GM23248 (cell line): ENCODE results near the gene SPPL2C. TPM values are rescaled to one million over a fixed set of nuclear protein-coding genes. Genes with fewer than 3 reads are reported as not detected.

Experiments used
- DNase-seq: peaks from one replicate; pipeline ENCODE4 v3.0.0-alpha.2; 2015
- H2AFZ ChIP-seq: fragments of 200-600 bp; sonication (generic); 2 replicates; pipeline ENCODE4 v1.6.1; 2016; ENCODE audit warnings: antibody characterized with exemption
- H3F3A ChIP-seq: fragments of 200-600 bp; sonication (generic); 2 replicates; pipeline ENCODE4 v1.6.1; 2016; ENCODE audit warnings: mild to moderate bottlenecking, antibody characterized with exemption, mixed run types; ENCODE audit not compliant: insufficient read depth
- H3K27ac ChIP-seq: fragments of 200-600 bp; sonication (generic); 2 replicates; pipeline ENCODE4 v1.5.1; 2016; ENCODE audit warnings: mild to moderate bottlenecking
- H3K27me3 ChIP-seq: fragments of 200-600 bp; sonication (generic); replicated peaks from 2 replicates; pipeline ENCODE4 v1.6.1; 2016; ENCODE audit warnings: mild to moderate bottlenecking; ENCODE audit not compliant: insufficient read depth
- H3K36me3 ChIP-seq: fragments of 200-600 bp; sonication (generic); 2 replicates; pipeline ENCODE4 v1.6.1; 2016; ENCODE audit warnings: low read depth, mild to moderate bottlenecking
- H3K4me1 ChIP-seq: fragments of 200-600 bp; sonication (generic); 2 replicates; pipeline ENCODE4 v1.6.1; 2016; ENCODE audit warnings: mild to moderate bottlenecking; ENCODE audit not compliant: insufficient read depth
- H3K4me2 ChIP-seq: fragments of 200-600 bp; sonication (generic); one replicate; pipeline ENCODE4 v1.6.1; 2016; ENCODE audit warnings: mild to moderate bottlenecking; ENCODE audit not compliant: unreplicated experiment
- H3K4me3 ChIP-seq: fragments of 200-600 bp; sonication (generic); 2 replicates; pipeline ENCODE4 v1.5.1; 2016; ENCODE audit warnings: mild to moderate bottlenecking
- H3K79me2 ChIP-seq: fragments of 200-600 bp; sonication (generic); 2 replicates; pipeline ENCODE4 v1.6.1; 2016; ENCODE audit warnings: mild to moderate bottlenecking; ENCODE audit not compliant: insufficient read depth
- H3K9ac ChIP-seq: fragments of 200-600 bp; sonication (generic); 2 replicates; pipeline ENCODE4 v1.6.1; 2016; ENCODE audit warnings: mild to moderate bottlenecking
- H3K9me2 ChIP-seq: fragments of 200-600 bp; sonication (generic); 2 replicates; pipeline ENCODE4 v1.6.1; 2016; ENCODE audit warnings: mixed run types, mild to moderate bottlenecking, moderate library complexity; ENCODE audit not compliant: insufficient read depth
- H3K9me3 ChIP-seq: fragments of 200-600 bp; sonication (generic); one replicate; pipeline ENCODE4 v1.6.1; 2017; ENCODE audit warnings: low read depth
- H4K20me1 ChIP-seq: fragments of 200-600 bp; sonication (generic); 2 replicates; pipeline ENCODE4 v1.6.0; 2016; ENCODE audit not compliant: insufficient read depth
- EZH2 ChIP-seq: fragments of 200-600 bp; sonication (generic); IDR thresholded peaks from 2 replicates; pipeline ENCODE4 v1.6.1; 2018; ENCODE audit warnings: antibody characterized with exemption, mild to moderate bottlenecking; ENCODE audit not compliant: insufficient read depth, poor library complexity, severe bottlenecking
- EZH2phosphoT487 ChIP-seq: fragments of 200-600 bp; sonication (generic); IDR thresholded peaks from 2 replicates; pipeline ENCODE4 v1.6.1; 2018; ENCODE audit warnings: antibody characterized with exemption, moderate library complexity, mild to moderate bottlenecking, low read depth; ENCODE audit not compliant: insufficient read depth
- WGBS, 2 experiments: methylation state at CpG; one replicate each; pipeline ENCODE4 v1.1.6; 2015 to 2017; ENCODE audit warnings: low lambda C conversion rate in 2 of 2, low coverage in 1 of 2; ENCODE audit errors: missing lambda C conversion rate in 2 of 2; 5-methylcytosine and 5-hydroxymethylcytosine counted together
- in situ Hi-C: fragments of 300-500 bp; cut with MboI; formaldehyde crosslinking; loops from 2 replicates; pipeline ENCODE4 v1.15.0; 2020
- polyA plus RNA-seq: library from polyadenylated mRNA; unstranded; fragments of >200 nt; fragmentation: Nextera tagmentation; extraction: Ambion mirVana; gene quantifications from 2 replicates; pipeline ENCODE4 v1.2.1, GENCODE V29; 2016
- total RNA-seq: library from RNA; depleted of rRNA; stranded (reverse); fragments of >200 nt; shearing (Covaris generic); gene quantifications from 2 replicates; pipeline ENCODE4 v1.2.3, GENCODE V29; 2014

Gene SPPL2C
- total and polyA plus RNA-seq, 2 experiments from 2014 or later: not detected

- 55 to 63% methylated on average over 6 of the region's 6 CpGs for WGBS, 2 experiments
- no peaks in the 10 kb centered on the region for H4K20me1 ChIP-seq
Measured at GRCh38 chr17:45820052-45820780, 24.5 kb upstream of the SPPL2C start.

GRCh38 chr17:45821147-45821546 lies 23.5 kb upstream of the SPPL2C start:
- no peak overlapping the region for H3K27ac ChIP-seq
- no peak overlapping the region for H3K4me3 ChIP-seq
- no peak overlapping the region for H3K9ac ChIP-seq
- H3K36me3 ChIP-seq: no peaks in the 10 kb centered on the region
- in situ Hi-C loops: no loop called here
- no peak overlapping the region for H3K4me2 ChIP-seq
- DNase-seq: no peak
- H4K20me1 ChIP-seq: no peaks in the 10 kb centered on the region
- H3K9me2 ChIP-seq: no peaks in the 10 kb centered on the region
- no peaks in the 10 kb centered on the region for H3F3A ChIP-seq
- no peaks in the 10 kb centered on the region for H3K79me2 ChIP-seq
- TF ChIP-seq EZH2phosphoT487: no peak
- no peak for TF ChIP-seq EZH2
- H3K4me1 ChIP-seq: no peaks in the 10 kb centered on the region
- no peaks in the 10 kb centered on the region for H3K27me3 ChIP-seq
- WGBS, 2 experiments: 81 to 87% methylated on average over 9 of the region's 9 CpGs
- no peak overlapping the region for H2AFZ ChIP-seq
- no peaks in the 10 kb centered on the region for H3K9me3 ChIP-seq

More at GRCh38 chr17:45820052-45820780, 24.5 kb upstream of the SPPL2C start:
- Histone ChIP-seq H3K4me1 (no peaks in the 10 kb centered on the region), H3K27me3 (no peaks in the 10 kb centered on the region), H3K9me2 (no peaks in the 10 kb centered on the region), H3K9me3 (no peaks in the 10 kb centered on the region), H3K36me3 (no peaks in the 10 kb centered on the region), H3F3A (no peaks in the 10 kb centered on the region), H3K79me2 (no peaks in the 10 kb centered on the region), H2AFZ (no peak overlapping the region), H3K4me2 (no peak overlapping the region), H3K27ac (no peak overlapping the region), H3K4me3 (no peak overlapping the region), H3K9ac (no peak overlapping the region)
- in situ Hi-C loops: no loop called here
- TF ChIP-seq EZH2phosphoT487 (no peak), EZH2 (no peak)
- no peak for DNase-seq

- Histone ChIP-seq H3K4me2 (no peak overlapping the region), H3K9me3 (no peaks in the 10 kb centered on the region), H3K27me3 (no peaks in the 10 kb centered on the region), H3K27ac (no peak overlapping the region), H3K79me2 (no peaks in the 10 kb centered on the region), H3K4me3 (no peak overlapping the region), H3K36me3 (no peaks in the 10 kb centered on the region), H4K20me1 (no peaks in the 10 kb centered on the region), H3K9ac (no peak overlapping the region), H3F3A (no peaks in the 10 kb centered on the region), H3K9me2 (no peaks in the 10 kb centered on the region), H3K4me1 (no peaks in the 10 kb centered on the region), H2AFZ (no peak overlapping the region)
- no peak for DNase-seq
- 66% methylated on average over 10 of the region's 10 CpGs for WGBS, 2 experiments
- in situ Hi-C loops: no loop called here
- TF ChIP-seq EZH2 (no peak), EZH2phosphoT487 (no peak)
Measured at GRCh38 chr17:45823598-45823997, 21.1 kb upstream of the SPPL2C start.

GRCh38 chr17:45824475-45824874 lies 20.2 kb upstream of the SPPL2C start:
- H3K79me2 ChIP-seq: no peaks in the 10 kb centered on the region
- H3K9me2 ChIP-seq: no peaks in the 10 kb centered on the region
- in situ Hi-C loops: no loop called here
- H3K27ac ChIP-seq: no peak overlapping the region
- no peak overlapping the region for H3K4me2 ChIP-seq
- H3K36me3 ChIP-seq: no peaks in the 10 kb centered on the region
- WGBS, 2 experiments: 49 to 50% methylated on average over 7 of the region's 7 CpGs
- no peaks in the 10 kb centered on the region for H4K20me1 ChIP-seq
- H3F3A ChIP-seq: no peaks in the 10 kb centered on the region
- H3K9ac ChIP-seq: no peak overlapping the region
- H3K4me1 ChIP-seq: no peaks in the 10 kb centered on the region
- H3K4me3 ChIP-seq: no peak overlapping the region
- H3K27me3 ChIP-seq: no peaks in the 10 kb centered on the region
- H2AFZ ChIP-seq: no peak overlapping the region
- H3K9me3 ChIP-seq: no peaks in the 10 kb centered on the region
- no peak for DNase-seq
- TF ChIP-seq EZH2phosphoT487 (no peak), EZH2 (no peak)
